GM21619 (cell line): ENCODE measurements around the gene ANP32E.
"Not testable (repeated sequence)": the region's sequence is repeated elsewhere in the genome, so short reads cannot be mapped to it uniquely, and the experiment has no call there.

ENCODE experiments used
- ATAC-seq: cut with Tn5 transposase; IDR thresholded peaks from one replicate; pipeline ENCODE4 v1.9.1; 2021; ENCODE audit not compliant: unreplicated experiment

The ANP32E gene

GRCh38 chr1:150257624-150258585 lies 22.0 kb upstream of the ANP32E start, which contains the start of gene CA14:
CA14 (plus strand) TSS chr1:150257774; CDS start chr1:150258129, 355 bp downstream.
- ATAC-seq, result no peak

GRCh38 chr1:150256554-150257341 lies 20.8 kb upstream of the ANP32E start:
- ATAC-seq, result no peak

DNA sequence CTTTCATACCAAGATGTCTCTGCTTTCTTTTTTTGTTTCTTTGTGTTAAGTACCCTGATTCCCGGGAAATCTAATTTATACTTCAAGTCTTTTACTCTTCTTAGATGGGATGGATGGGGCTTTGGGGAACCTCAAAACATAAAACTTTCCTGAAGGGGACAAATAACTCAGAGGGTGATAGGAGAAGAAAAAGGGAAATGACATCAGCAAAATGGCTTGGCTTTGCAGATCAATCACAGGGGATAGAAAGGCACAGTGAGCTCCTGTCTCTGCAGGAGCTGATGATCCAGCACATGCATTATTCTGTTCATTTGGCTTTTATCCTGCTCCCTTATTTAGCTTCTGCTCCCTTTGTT lies 20.3 kb upstream of the ANP32E start:
- no peak for ATAC-seq

DNA sequence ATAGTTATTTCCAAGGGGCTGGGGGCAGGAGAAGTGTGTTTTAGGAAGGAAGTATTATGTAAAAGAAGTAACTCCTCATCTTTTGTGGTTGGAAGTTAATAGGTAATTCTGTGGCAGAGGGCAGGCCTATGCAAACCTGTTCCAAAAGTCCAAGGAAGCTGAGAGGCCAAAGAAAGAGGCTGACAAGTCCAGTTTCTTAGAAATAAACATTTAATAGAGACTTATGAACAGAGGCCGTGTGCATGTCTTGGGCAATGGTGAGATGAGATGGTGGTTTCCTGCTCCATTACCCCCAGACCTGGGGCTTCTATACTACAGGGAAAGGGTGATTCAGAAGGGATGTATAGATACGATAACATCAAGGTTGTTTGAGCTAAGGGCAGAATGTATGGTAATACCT lies 14.0 kb upstream of the ANP32E start:
- ATAC-seq, result no peak

GRCh38 chr1:150243003-150243402 lies 7.1 kb upstream of the ANP32E start:
- no peak for ATAC-seq

DNA sequence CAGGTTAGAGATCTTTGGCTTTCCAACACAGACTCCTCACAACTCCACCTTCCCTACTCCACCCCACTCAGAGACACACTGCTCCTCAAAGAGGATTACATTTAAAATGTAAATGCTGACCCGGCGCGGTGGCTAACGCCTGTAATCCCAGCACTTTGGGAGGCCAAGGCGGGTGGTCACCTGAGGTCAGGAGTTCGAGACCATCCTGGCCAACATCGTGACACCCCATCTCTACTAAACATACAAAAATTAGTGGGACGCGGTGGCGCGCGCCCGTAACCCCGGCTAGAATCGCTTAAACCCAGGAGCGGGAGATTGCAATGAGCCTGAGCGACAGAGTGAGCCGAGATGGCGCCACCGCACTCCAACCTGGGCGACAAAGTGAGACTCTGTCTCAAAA lies 1.8 kb upstream of the ANP32E start:
- no peak for ATAC-seq

GRCh38 chr1:150237176-150237575 lies 1.3 kb upstream of the ANP32E start:
- not testable (repeated sequence) for ATAC-seq

GRCh38 chr1:150236614-150237100 lies 745 bp upstream of the ANP32E start:
- ATAC-seq, result no peak

- ATAC-seq, result no peak
Measured at GRCh38 chr1:150235294-150235851, 539 bp downstream of the ANP32E start.

DNA sequence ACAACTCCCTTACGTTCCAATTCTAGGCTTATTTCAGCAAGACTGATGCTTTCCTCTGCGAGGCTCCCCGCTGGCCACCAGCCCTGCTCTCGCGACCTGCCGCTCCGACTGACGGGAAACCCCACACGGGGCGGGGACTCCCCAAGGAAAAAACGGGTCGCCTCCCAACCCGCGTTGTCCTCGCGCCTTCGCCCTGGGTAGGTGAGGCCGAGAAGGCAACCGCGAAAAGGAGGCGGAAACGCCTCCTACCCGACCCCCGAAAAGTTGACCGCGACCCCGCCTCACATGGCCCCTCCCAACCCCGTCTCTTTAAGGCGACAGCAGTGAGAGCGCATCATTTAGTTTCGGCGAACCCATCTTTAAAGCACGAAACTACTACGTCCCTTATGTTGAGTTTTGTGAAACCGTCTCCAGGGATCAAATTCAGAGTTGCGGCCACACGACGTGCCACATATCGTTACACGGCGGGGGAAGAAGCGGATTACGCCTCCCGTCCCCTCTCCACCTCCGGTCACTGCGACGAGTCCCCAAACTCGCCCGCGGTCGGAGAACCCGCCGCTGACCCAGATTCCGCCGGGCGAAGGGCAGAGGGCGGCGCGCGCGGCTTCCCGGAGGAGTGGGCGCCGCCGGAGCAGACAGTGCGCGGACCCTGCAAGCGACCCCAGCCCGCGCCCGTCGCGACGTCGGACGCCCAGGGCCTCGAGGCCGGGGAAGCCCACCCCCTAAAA lies 1.2 kb downstream of the ANP32E start:
- peak; percentile 46 for ATAC-seq

- ATAC-seq, result no peak
Measured at GRCh38 chr1:150234309-150234565, 1.7 kb downstream of the ANP32E start.

DNA sequence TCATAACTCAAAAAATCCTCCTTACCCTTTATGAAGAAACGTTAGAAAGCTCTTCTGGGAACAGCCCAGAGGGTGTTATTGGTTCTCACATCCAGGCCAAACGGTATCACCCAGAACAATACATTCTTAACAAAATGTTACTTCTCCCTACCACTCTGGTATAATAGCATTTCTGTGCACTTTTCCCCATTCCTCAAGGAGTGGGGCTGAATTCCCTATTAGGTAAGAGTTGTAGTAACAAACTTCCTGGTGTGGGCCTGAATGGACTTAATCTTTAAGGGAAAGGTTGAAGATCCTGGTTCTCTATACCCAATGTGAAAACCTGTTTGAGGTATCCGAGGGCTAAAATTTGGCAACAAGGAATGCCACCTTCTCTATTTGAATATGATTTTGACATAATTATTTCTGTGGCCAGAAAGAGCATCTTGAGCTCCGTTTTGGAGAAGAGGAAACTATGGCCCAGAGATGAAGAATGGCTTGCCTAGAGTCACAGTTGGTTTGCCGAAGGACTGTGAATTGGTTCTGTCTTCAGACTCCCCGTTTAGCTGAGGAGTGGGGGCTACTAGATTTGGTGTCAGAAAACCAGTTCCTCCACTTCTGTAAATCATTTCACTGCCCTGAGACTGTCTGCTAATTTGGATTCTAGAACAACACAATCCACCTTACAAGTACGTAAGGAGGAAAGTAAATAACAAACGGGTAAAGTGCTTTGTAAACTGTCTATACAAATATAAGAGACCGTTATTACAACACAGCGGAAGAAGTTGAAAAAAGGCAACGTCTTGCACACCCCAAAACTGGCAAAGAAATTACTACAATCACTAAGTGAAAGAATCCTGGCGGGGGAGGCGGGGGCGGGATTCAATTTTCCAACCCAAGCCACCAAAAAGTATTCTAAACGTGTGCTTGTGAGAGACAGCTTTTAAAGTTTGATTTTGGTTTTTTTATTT lies 2.3 kb downstream of the ANP32E start:
- ATAC-seq, result no peak

GRCh38 chr1:150232921-150233320 lies 3.0 kb downstream of the ANP32E start:
- not testable (repeated sequence) for ATAC-seq

- ATAC-seq, result not testable (repeated sequence)
Measured at GRCh38 chr1:150228246-150228645, 7.7 kb downstream of the ANP32E start.

DNA sequence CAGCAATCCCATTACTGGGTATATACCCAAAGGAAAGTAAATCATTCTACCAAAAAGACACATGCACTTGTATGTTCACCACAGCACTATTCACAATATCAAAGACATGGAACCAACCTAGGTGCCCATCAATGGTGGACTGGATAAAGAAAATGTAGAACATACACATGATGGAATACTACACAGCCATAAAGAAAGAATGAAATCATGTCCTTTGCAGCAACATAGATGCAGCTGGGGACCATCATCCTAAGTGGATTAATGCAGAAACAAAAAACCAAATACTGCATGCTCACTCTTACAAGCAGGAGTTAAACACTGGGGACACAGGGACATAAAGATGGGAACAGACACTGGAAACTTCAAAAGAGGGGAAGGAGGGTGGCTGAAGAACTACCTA lies 8.7 kb downstream of the ANP32E start:
- no peak for ATAC-seq

DNA sequence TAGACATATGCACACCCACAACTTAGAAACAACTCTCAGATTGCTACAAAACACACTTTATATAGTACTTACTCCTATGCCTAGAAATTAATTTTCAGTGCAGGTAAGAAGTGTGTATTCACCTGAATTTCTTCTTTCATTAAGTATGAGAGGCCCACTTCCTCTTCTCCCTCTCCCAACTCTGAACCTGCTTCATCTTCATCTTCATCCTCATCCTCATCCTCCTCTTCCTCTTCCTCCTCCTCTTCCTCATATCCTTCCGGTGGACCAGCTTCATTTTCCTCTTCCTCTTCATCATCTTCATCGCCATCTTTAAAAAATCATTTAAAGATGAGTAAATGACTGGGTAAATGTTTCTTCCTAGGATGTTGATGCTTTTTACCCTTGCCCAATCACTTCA lies 9.4 kb downstream of the ANP32E start:
- ATAC-seq, result no peak

GRCh38 chr1:150225546-150225945 lies 10.4 kb downstream of the ANP32E start:
- ATAC-seq, result no peak

DNA sequence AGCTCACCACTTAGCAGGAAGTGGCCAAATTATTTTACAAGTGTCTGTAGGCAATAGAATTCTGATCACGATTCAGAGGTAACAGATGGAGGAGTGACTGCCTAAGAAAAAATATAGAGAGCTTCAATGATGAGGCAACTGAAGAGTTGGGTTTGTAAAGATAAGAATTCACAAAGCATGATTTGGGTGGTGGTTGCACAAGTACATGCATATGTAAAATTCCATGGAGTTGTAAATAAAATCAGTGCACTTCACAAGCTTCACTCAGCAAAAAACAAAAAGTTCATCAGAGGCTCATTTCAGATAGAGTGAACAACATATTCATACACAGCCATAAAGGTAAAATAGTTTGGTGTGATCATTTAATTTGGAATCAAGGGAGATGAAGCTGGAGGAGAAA lies 10.9 kb downstream of the ANP32E start:
- ATAC-seq, result no peak

- ATAC-seq, result no peak
Measured at GRCh38 chr1:150221552-150221951, 14.4 kb downstream of the ANP32E start.

DNA sequence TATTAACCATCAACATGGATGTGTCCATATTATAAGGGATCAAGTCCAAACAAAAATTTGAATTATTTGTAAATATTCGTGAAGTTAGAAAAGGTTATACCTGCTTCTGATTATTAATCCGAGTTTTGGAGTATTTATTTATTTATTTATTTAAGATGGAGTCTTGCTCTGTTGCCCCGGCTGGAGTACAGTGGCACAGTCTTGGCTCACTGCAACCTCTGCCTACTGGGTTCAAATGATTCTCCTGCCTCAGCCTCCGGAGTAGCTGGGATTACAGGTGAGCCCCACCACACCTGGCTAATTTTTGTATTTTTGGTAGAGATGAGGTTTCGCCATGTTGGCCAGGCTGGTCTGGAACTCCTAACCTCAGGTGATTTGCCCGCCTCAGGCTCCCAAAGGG lies 20.1 kb downstream of the ANP32E start:
- ATAC-seq, result not testable (repeated sequence)
